ENCODE results near the gene CCDC116.

CCDC116 gene

DNA sequence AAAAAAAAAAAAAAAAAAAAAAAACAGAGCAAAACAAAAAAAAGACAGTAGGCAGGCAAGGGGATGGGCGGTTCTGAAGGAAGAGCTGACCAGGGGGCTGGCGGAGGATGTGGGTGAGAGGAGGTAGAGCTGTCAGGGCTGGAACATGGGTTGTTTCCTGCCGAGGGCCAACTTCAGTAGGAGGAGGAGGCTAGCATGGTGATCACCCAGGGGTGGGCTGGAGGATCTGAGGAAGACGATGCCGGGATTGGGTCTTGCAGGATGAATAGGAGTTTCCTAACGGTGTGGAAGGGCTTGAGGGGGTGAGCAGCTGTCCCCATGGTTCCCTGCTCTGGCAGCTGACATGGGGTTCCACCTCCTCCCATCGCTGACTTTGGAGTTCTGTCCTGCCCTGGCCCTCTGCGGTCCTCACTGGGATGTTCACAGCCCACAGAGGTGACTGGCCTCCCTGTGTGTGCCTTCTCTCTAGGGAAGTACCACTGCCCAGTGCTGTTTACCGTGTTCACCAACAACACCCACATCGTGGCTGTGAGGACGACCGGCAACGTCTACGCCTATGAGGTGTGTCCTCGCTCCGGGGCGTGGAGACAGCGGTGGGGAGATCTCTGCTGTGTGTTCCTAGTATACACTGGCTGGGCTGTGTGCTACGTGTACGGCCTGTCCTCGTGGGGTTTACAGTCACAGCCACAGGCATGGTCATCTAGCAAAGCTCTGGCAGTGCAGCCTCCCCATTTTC, 48.4 kb downstream of the CCDC116 start:
- H3K4me3 ChIP-seq (ENCODE audit: low read depth in 1 of 2, low read length in 1 of 2) = no peak overlapping the region
- TF ChIP-seq CTCF (IDR thresholded peaks at IDR 0.05) = no peak
- no peak overlapping the region for H3K27ac ChIP-seq
- peaks cover 68% of the 10 kb centered on the region for H3K36me3 ChIP-seq
- H3K9me3 ChIP-seq = no peaks in the 10 kb centered on the region
- H3K27me3 ChIP-seq = no peaks in the 10 kb centered on the region
- H3K4me1 ChIP-seq (ENCODE audit: control insufficient read depth in 1 of 2, insufficient read depth in 1 of 2, low read depth in 1 of 2, low read length in 1 of 2) = no peaks in the 10 kb centered on the region

GRCh38 chr22:21681566-21682370, 49.2 kb downstream of the CCDC116 start:
- H3K9me3 ChIP-seq = no peaks in the 10 kb centered on the region
- H3K4me1 ChIP-seq (ENCODE audit: control insufficient read depth in 1 of 2, insufficient read depth in 1 of 2, low read depth in 1 of 2, low read length in 1 of 2) = no peaks in the 10 kb centered on the region
- TF ChIP-seq CTCF (IDR thresholded peaks at IDR 0.05) = no peak
- H3K36me3 ChIP-seq = peaks cover 72% of the 10 kb centered on the region
- no peaks in the 10 kb centered on the region for H3K27me3 ChIP-seq
- no peak overlapping the region for H3K4me3 ChIP-seq (ENCODE audit: low read depth in 1 of 2, low read length in 1 of 2)
- no peak overlapping the region for H3K27ac ChIP-seq

DNA sequence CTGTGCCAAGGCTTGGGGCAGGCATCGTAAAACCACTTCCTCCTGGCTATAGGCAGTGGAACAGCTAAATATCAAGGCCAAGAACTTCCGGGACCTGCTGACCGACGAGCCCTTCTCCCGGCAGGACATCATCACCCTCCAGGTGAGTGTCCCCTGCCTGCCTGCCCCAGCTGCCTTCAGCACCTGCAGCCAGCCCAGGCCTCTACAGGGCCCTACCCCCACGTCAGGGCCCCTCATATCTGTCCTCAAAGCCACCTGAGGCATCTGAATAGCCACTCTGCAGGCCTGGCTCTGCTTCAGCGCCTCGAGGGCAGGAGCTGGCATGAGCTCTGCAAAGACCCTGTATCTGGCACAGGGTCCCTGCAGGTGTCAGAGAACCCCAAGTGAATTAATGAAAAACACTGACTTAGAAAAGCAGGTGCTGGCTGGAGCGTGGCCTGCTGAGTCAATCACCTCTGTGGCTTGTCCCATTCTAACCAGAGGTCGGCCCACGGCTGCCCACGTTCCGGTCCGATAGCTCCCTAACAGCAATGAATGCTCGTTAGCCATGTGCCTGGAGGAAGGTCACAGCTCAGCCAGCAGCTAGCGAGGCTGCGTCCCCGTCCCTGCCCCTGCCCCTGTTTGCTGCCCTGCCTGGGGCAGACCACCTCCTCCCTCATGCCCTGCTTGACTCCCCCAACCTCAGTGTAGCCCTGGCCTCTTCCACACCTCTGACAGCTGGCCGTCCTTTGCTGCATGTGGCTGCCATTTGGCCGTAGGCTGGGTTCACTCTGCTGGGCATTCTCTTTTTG, 50.0 kb downstream of the CCDC116 start:
- H3K9me3 ChIP-seq = no peaks in the 10 kb centered on the region
- no peak overlapping the region for H3K27ac ChIP-seq
- H3K4me1 ChIP-seq (ENCODE audit: control insufficient read depth in 1 of 2, insufficient read depth in 1 of 2, low read depth in 1 of 2, low read length in 1 of 2) = no peaks in the 10 kb centered on the region
- no peak overlapping the region for H3K4me3 ChIP-seq (ENCODE audit: low read depth in 1 of 2, low read length in 1 of 2)
- no peak for TF ChIP-seq CTCF (IDR thresholded peaks at IDR 0.05)
- no peaks in the 10 kb centered on the region for H3K27me3 ChIP-seq
- peaks cover 75% of the 10 kb centered on the region for H3K36me3 ChIP-seq

DNA sequence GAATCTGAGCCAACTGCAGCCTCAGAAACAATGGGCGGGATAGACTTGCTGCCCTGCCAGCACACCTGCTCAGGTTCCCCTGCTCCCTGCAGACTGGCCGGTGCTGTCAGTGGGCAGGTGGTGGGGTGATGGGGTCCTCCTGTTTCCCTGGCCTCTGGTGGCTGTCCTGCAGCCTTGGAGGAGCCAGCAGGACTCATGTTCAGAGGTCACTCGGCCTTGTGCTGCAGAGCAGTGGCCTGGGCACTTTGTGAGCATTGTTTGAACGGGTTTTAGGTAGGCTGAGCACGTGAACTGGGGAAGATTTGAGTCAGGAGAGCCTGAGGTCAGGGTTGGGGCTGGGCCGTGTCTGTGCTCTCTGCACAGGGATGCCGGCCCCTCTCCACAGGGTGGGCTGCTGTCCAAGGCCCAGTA, 50.8 kb downstream of the CCDC116 start:
- no peak for TF ChIP-seq CTCF (IDR thresholded peaks at IDR 0.05)
- H3K27ac ChIP-seq = no peak overlapping the region
- no peaks in the 10 kb centered on the region for H3K27me3 ChIP-seq
- H3K4me1 ChIP-seq (ENCODE audit: control insufficient read depth in 1 of 2, insufficient read depth in 1 of 2, low read depth in 1 of 2, low read length in 1 of 2) = no peaks in the 10 kb centered on the region
- H3K4me3 ChIP-seq (ENCODE audit: low read depth in 1 of 2, low read length in 1 of 2) = no peak overlapping the region
- no peaks in the 10 kb centered on the region for H3K9me3 ChIP-seq
- H3K36me3 ChIP-seq = peaks cover 80% of the 10 kb centered on the region

DNA sequence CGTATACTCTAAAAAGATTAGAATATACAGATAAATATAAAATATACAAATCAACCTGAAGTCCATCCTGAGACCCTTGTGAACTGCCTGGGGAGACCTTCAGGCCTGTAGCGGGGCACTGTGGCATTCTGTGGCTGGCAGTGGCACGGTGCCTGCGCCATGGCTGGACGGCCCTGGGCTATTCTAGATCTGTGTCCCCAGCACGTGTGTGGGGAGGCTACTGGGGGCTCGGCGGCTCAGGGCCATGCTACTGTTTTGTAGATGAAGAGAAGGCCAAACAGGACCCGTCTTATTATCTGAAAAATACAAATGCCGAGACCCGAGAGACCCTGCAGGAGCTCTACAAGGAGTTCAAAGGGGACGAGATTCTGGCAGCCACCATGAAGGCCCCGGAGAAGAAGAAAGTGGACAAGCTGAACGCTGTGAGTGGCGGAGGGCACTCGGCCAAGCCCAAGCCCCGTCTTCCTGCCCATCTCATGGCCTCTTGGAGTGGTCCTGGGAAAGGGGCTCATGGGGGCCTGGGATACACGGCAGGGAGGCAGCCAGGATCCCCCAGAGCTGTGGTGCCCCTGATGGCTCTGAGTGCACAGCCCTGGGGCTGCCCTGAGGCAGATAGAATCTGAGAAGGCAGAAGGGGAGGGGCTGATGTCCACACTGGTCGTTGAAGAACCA, 52.1 kb downstream of the CCDC116 start:
- H3K36me3 ChIP-seq = peaks cover 91% of the 10 kb centered on the region
- no peak for TF ChIP-seq CTCF (IDR thresholded peaks at IDR 0.05)
- H3K27ac ChIP-seq = no peak overlapping the region
- H3K4me1 ChIP-seq (ENCODE audit: control insufficient read depth in 1 of 2, insufficient read depth in 1 of 2, low read depth in 1 of 2, low read length in 1 of 2) = no peaks in the 10 kb centered on the region
- H3K27me3 ChIP-seq = no peaks in the 10 kb centered on the region
- H3K9me3 ChIP-seq = no peaks in the 10 kb centered on the region
- no peak overlapping the region for H3K4me3 ChIP-seq (ENCODE audit: low read depth in 1 of 2, low read length in 1 of 2)

Data from neutrophil (primary cell).